HG03159 (cell line): Measurements from ENCODE around the gene CTNNA3.
"Not testable (repeated sequence)": the region's sequence is repeated elsewhere in the genome, so short reads cannot be mapped to it uniquely, and the experiment has no call there.

Source experiments
- ATAC-seq: cut with Tn5 transposase; IDR thresholded peaks from one replicate; pipeline ENCODE4 v1.9.1; 2021; ENCODE audit warnings: mild to moderate bottlenecking, moderate library complexity; ENCODE audit not compliant: unreplicated experiment

CTNNA3 gene

GRCh38 chr10:66501356-66501755 lies 1194.6 kb downstream of the CTNNA3 start:
- ATAC-seq, result no peak

- ATAC-seq, result no peak
Measured at GRCh38 chr10:66483966-66484365, 1212.0 kb downstream of the CTNNA3 start.

GRCh38 chr10:66472156-66472555 lies 1223.8 kb downstream of the CTNNA3 start:
- ATAC-seq, result no peak

- ATAC-seq, result no peak
Measured at GRCh38 chr10:66467042-66467441, 1229.0 kb downstream of the CTNNA3 start.

- no peak for ATAC-seq
Measured at GRCh38 chr10:66466622-66467021, 1229.4 kb downstream of the CTNNA3 start.

GRCh38 chr10:66463611-66464010 lies 1232.4 kb downstream of the CTNNA3 start:
- ATAC-seq, result no peak

- ATAC-seq, result no peak
Measured at GRCh38 chr10:66457629-66458028, 1238.4 kb downstream of the CTNNA3 start.

- ATAC-seq, result no peak
Measured at GRCh38 chr10:66455304-66455703, 1240.7 kb downstream of the CTNNA3 start.

- no peak for ATAC-seq
Measured at GRCh38 chr10:66440568-66440967, 1255.4 kb downstream of the CTNNA3 start.

- ATAC-seq, result no peak
Measured at GRCh38 chr10:66414943-66415342, 1281.1 kb downstream of the CTNNA3 start.

GRCh38 chr10:66405566-66405965 lies 1290.4 kb downstream of the CTNNA3 start:
- no peak for ATAC-seq

- ATAC-seq, result no peak
Measured at GRCh38 chr10:66398669-66399068, 1297.3 kb downstream of the CTNNA3 start.

GRCh38 chr10:66394342-66395063 lies 1301.5 kb downstream of the CTNNA3 start:
- ATAC-seq, result no peak

- no peak for ATAC-seq
Measured at GRCh38 chr10:66390926-66391325, 1305.1 kb downstream of the CTNNA3 start.

GRCh38 chr10:66381045-66381444 lies 1315.0 kb downstream of the CTNNA3 start:
- ATAC-seq, result no peak

- ATAC-seq, result no peak
Measured at GRCh38 chr10:66378117-66378876, 1317.7 kb downstream of the CTNNA3 start.

- no peak for ATAC-seq
Measured at GRCh38 chr10:66368146-66368545, 1327.8 kb downstream of the CTNNA3 start.

- no peak for ATAC-seq
Measured at GRCh38 chr10:66366163-66366562, 1329.8 kb downstream of the CTNNA3 start.

- ATAC-seq, result no peak
Measured at GRCh38 chr10:66365686-66366085, 1330.3 kb downstream of the CTNNA3 start.

- no peak for ATAC-seq
Measured at GRCh38 chr10:66362522-66362921, 1333.5 kb downstream of the CTNNA3 start.

GRCh38 chr10:66353822-66354221 lies 1342.2 kb downstream of the CTNNA3 start:
- ATAC-seq, result not testable (repeated sequence)

GRCh38 chr10:66353422-66353821 lies 1342.6 kb downstream of the CTNNA3 start:
- ATAC-seq, result no peak
